Activated CD4-positive, CD25-positive, alpha-beta regulatory T cell (primary cell): ENCODE results near the gene RALGPS2.

Source experiments
- DNase-seq, 4 experiments: peaks; one replicate each; lab custom pipeline; 2025; lab: John Stamatoyannopoulos, UW

RALGPS2 gene

GRCh38 chr1:178724728-178725465 lies at the start of gene RALGPS2:
Gene RALGPS2, plus strand, starts transcription at chr1:178725244. Its CDS starts 51,521 bp downstream, at chr1:178776765.
- peak in 3 of 4 experiments; percentile 14 to 32 (median 18) for DNase-seq

- no peak for DNase-seq
These were observed 45.8 kb upstream of the RALGPS2 start for GRCh38 chr1:178679237-178679636.

- DNase-seq, result no peak
These were observed 42.6 kb upstream of the RALGPS2 start for GRCh38 chr1:178682429-178682828.

GRCh38 chr1:178682886-178683285 lies 42.2 kb upstream of the RALGPS2 start:
- no peak for DNase-seq

- DNase-seq, result no peak
These were observed 41.8 kb upstream of the RALGPS2 start for GRCh38 chr1:178683291-178683690.

- no peak for DNase-seq
These were observed 40.9 kb upstream of the RALGPS2 start for GRCh38 chr1:178684111-178684510.

GRCh38 chr1:178684542-178685000 lies 40.5 kb upstream of the RALGPS2 start:
- DNase-seq, result no peak

GRCh38 chr1:178686407-178686806 lies 38.6 kb upstream of the RALGPS2 start:
- no peak for DNase-seq

GRCh38 chr1:178688244-178688643 lies 36.8 kb upstream of the RALGPS2 start:
- no peak for DNase-seq

- no peak for DNase-seq
These were observed 35.3 kb upstream of the RALGPS2 start for GRCh38 chr1:178689769-178690168.

- DNase-seq, result no peak
These were observed 34.5 kb upstream of the RALGPS2 start for GRCh38 chr1:178690496-178690895.

- DNase-seq, result no peak
These were observed 32.3 kb upstream of the RALGPS2 start for GRCh38 chr1:178692564-178693327.

GRCh38 chr1:178693366-178693765 lies 31.7 kb upstream of the RALGPS2 start:
- no peak for DNase-seq

- no peak for DNase-seq
These were observed 30.0 kb upstream of the RALGPS2 start for GRCh38 chr1:178694923-178695525.

GRCh38 chr1:178702146-178702545 lies 22.9 kb upstream of the RALGPS2 start:
- no peak for DNase-seq

GRCh38 chr1:178704833-178705232 lies 20.2 kb upstream of the RALGPS2 start:
- no peak for DNase-seq

GRCh38 chr1:178706432-178706831 lies 18.6 kb upstream of the RALGPS2 start:
- DNase-seq, result no peak

- no peak for DNase-seq
These were observed 11.8 kb upstream of the RALGPS2 start for GRCh38 chr1:178713259-178713658.

- DNase-seq, result no peak
These were observed 10.6 kb upstream of the RALGPS2 start for GRCh38 chr1:178714453-178714852.

GRCh38 chr1:178716111-178716510 lies 8.9 kb upstream of the RALGPS2 start:
- no peak for DNase-seq

- DNase-seq, result no peak
These were observed 6.5 kb upstream of the RALGPS2 start for GRCh38 chr1:178718520-178718919.

GRCh38 chr1:178723546-178723945 lies 1.5 kb upstream of the RALGPS2 start:
- no peak for DNase-seq

- no peak for DNase-seq
These were observed 692 bp upstream of the RALGPS2 start for GRCh38 chr1:178724376-178724727.
